SK-N-SH treated with all-trans-retinoic acid at 6 μM for 48 hours (cell line): Measurements from ENCODE around the gene SRBD1.

Experiments used
- ARNTL ChIP-seq: fragments of 450-650 bp; formaldehyde crosslinking; IDR thresholded peaks from 2 replicates; pipeline ENCODE4 v1.5.0; 2020; ENCODE audit warnings: low read depth, mild to moderate bottlenecking, moderate library complexity, borderline replicate concordance
- ISL1 ChIP-seq: fragments of 250-450 bp; sonication (Bioruptor Pico); IDR thresholded peaks from 2 replicates; pipeline ENCODE4 v2.1.2; 2022; ENCODE audit warnings: mild to moderate bottlenecking, moderate library complexity
- PATZ1 ChIP-seq: fragments of 250-450 bp; sonication (Bioruptor Pico); IDR thresholded peaks from 2 replicates; pipeline ENCODE4 v1.8.0; 2020; ENCODE audit warnings: mild to moderate bottlenecking, moderate library complexity, borderline replicate concordance
- RARB ChIP-seq: fragments of 250-450 bp; sonication (Bioruptor Pico); IDR thresholded peaks from 2 replicates; pipeline ENCODE4 v1.8.0; 2021; ENCODE audit warnings: mild to moderate bottlenecking, moderate library complexity
- TOX ChIP-seq: fragments of 250-450 bp; sonication (Bioruptor Pico); IDR thresholded peaks from 2 replicates; pipeline ENCODE4 v1.8.0; 2021; ENCODE audit warnings: mild to moderate bottlenecking, moderate library complexity, borderline replicate concordance

GRCh38 chr2:45344071-45344470 is 267.0 kb downstream of the SRBD1 start:
- TF ChIP-seq RARB (CRISPR knock-in tag) (no peak), ISL1 (CRISPR knock-in tag) (no peak), ARNTL (CRISPR knock-in tag) (no peak), PATZ1 (CRISPR knock-in tag) (no peak), TOX (CRISPR knock-in tag) (no peak)
